ENCODE results near the gene ABLIM1. TPM values are rescaled to one million over a fixed set of nuclear protein-coding genes. Genes with fewer than 3 reads are reported as not detected.
A peak's percentile ranks its signal among the peaks of the same experiment; 100 is the strongest.

ABLIM1 gene
- total and polyA plus RNA-seq, 4 donors, result 72.1 to 103 (median 95.7) TPM

- H3K9me3 ChIP-seq (ENCODE audit: control insufficient read depth, insufficient read depth, low read length), result peaks cover 2% of the 10 kb centered on the region
- 80% methylated on average over 8 of the region's 9 CpGs for WGBS (ENCODE audit: insufficient coverage)
- H3K36me3 ChIP-seq (ENCODE audit: control insufficient read depth, insufficient read depth, low read length), result no peaks in the 10 kb centered on the region
- H3K27ac ChIP-seq (ENCODE audit: low read depth, low read length), result no peak overlapping the region
- H3K27me3 ChIP-seq (ENCODE audit: control insufficient read depth, insufficient read depth, low read length), result peaks cover 3% of the 10 kb centered on the region
- DNase-seq (ENCODE audit: low read depth in 4 of 6, low spot score in 6 of 6), result no peak
- H3K4me3 ChIP-seq (ENCODE audit: low read depth, low read length), result no peak overlapping the region
- H3K4me1 ChIP-seq (ENCODE audit: control insufficient read depth, insufficient read depth, low read length), result peaks cover 25% of the 10 kb centered on the region
These were observed 28.8 kb downstream of the ABLIM1 start for GRCh38 chr10:114629083-114629823.

- Histone ChIP-seq H3K27me3 (ENCODE audit: control insufficient read depth, insufficient read depth, low read length) (peaks cover 3% of the 10 kb centered on the region), H3K27ac (ENCODE audit: low read depth, low read length) (no peak overlapping the region), H3K4me1 (ENCODE audit: control insufficient read depth, insufficient read depth, low read length) (peaks cover 17% of the 10 kb centered on the region), H3K9me3 (ENCODE audit: control insufficient read depth, insufficient read depth, low read length) (peaks cover 5% of the 10 kb centered on the region), H3K4me3 (ENCODE audit: low read depth, low read length) (no peak overlapping the region), H3K36me3 (ENCODE audit: control insufficient read depth, insufficient read depth, low read length) (no peaks in the 10 kb centered on the region)
- DNase-seq (ENCODE audit: low read depth in 4 of 6, low spot score in 6 of 6), result no peak
- no CpG with 5 or more reads among the region's 3 CpGs for WGBS (ENCODE audit: insufficient coverage)
These were observed 30.0 kb downstream of the ABLIM1 start for GRCh38 chr10:114628106-114628505.

- H3K4me3 ChIP-seq (ENCODE audit: low read depth, low read length), result no peak overlapping the region
- no peak overlapping the region for H3K27ac ChIP-seq (ENCODE audit: low read depth, low read length)
- H3K36me3 ChIP-seq (ENCODE audit: control insufficient read depth, insufficient read depth, low read length), result no peaks in the 10 kb centered on the region
- DNase-seq (ENCODE audit: low read depth in 4 of 6, low spot score in 6 of 6), result no peak
- H3K9me3 ChIP-seq (ENCODE audit: control insufficient read depth, insufficient read depth, low read length), result peaks cover 5% of the 10 kb centered on the region
- peaks cover 11% of the 10 kb centered on the region for H3K4me1 ChIP-seq (ENCODE audit: control insufficient read depth, insufficient read depth, low read length)
- peaks cover 3% of the 10 kb centered on the region for H3K27me3 ChIP-seq (ENCODE audit: control insufficient read depth, insufficient read depth, low read length)
- 93% methylated on average over 1 of the region's 1 CpG for WGBS (ENCODE audit: insufficient coverage)
These were observed 31.2 kb downstream of the ABLIM1 start for GRCh38 chr10:114626841-114627240.

GRCh38 chr10:114624951-114625780 lies 32.9 kb downstream of the ABLIM1 start:
- no peak overlapping the region for H3K27ac ChIP-seq (ENCODE audit: low read depth, low read length)
- H3K4me3 ChIP-seq (ENCODE audit: low read depth, low read length), result no peak overlapping the region
- DNase-seq (ENCODE audit: low read depth in 4 of 6, low spot score in 6 of 6), result no peak
- peaks cover 4% of the 10 kb centered on the region for H3K4me1 ChIP-seq (ENCODE audit: control insufficient read depth, insufficient read depth, low read length)
- peaks cover 5% of the 10 kb centered on the region for H3K9me3 ChIP-seq (ENCODE audit: control insufficient read depth, insufficient read depth, low read length)
- 100% methylated on average over 2 of the region's 5 CpGs for WGBS (ENCODE audit: insufficient coverage)
- H3K36me3 ChIP-seq (ENCODE audit: control insufficient read depth, insufficient read depth, low read length), result no peaks in the 10 kb centered on the region
- H3K27me3 ChIP-seq (ENCODE audit: control insufficient read depth, insufficient read depth, low read length), result no peaks in the 10 kb centered on the region

GRCh38 chr10:114624422-114624821 lies 33.7 kb downstream of the ABLIM1 start:
- DNase-seq (ENCODE audit: low read depth in 4 of 6, low spot score in 6 of 6), result no peak
- Histone ChIP-seq H3K9me3 (ENCODE audit: control insufficient read depth, insufficient read depth, low read length) (peaks cover 5% of the 10 kb centered on the region), H3K27ac (ENCODE audit: low read depth, low read length) (no peak overlapping the region), H3K36me3 (ENCODE audit: control insufficient read depth, insufficient read depth, low read length) (no peaks in the 10 kb centered on the region), H3K4me3 (ENCODE audit: low read depth, low read length) (no peak overlapping the region), H3K27me3 (ENCODE audit: control insufficient read depth, insufficient read depth, low read length) (no peaks in the 10 kb centered on the region), H3K4me1 (ENCODE audit: control insufficient read depth, insufficient read depth, low read length) (peaks cover 4% of the 10 kb centered on the region)
- WGBS (ENCODE audit: insufficient coverage), result 100% methylated on average over 1 of the region's 2 CpGs

GRCh38 chr10:114623661-114624294 lies 34.3 kb downstream of the ABLIM1 start:
- 57% methylated on average over 2 of the region's 2 CpGs for WGBS (ENCODE audit: insufficient coverage)
- H3K4me1 ChIP-seq (ENCODE audit: control insufficient read depth, insufficient read depth, low read length), result no peaks in the 10 kb centered on the region
- peak in 1 of 6 donors; percentile 27 for DNase-seq (ENCODE audit: low read depth in 4 of 6, low spot score in 6 of 6)
- no peak overlapping the region for H3K4me3 ChIP-seq (ENCODE audit: low read depth, low read length)
- H3K27me3 ChIP-seq (ENCODE audit: control insufficient read depth, insufficient read depth, low read length), result no peaks in the 10 kb centered on the region
- no peak overlapping the region for H3K27ac ChIP-seq (ENCODE audit: low read depth, low read length)
- no peaks in the 10 kb centered on the region for H3K36me3 ChIP-seq (ENCODE audit: control insufficient read depth, insufficient read depth, low read length)
- H3K9me3 ChIP-seq (ENCODE audit: control insufficient read depth, insufficient read depth, low read length), result peaks cover 5% of the 10 kb centered on the region

GRCh38 chr10:114623155-114623554 lies 34.9 kb downstream of the ABLIM1 start:
- Histone ChIP-seq H3K27me3 (ENCODE audit: control insufficient read depth, insufficient read depth, low read length) (no peaks in the 10 kb centered on the region), H3K27ac (ENCODE audit: low read depth, low read length) (no peak overlapping the region), H3K4me3 (ENCODE audit: low read depth, low read length) (no peak overlapping the region), H3K9me3 (ENCODE audit: control insufficient read depth, insufficient read depth, low read length) (peaks cover 5% of the 10 kb centered on the region), H3K4me1 (ENCODE audit: control insufficient read depth, insufficient read depth, low read length) (no peaks in the 10 kb centered on the region), H3K36me3 (ENCODE audit: control insufficient read depth, insufficient read depth, low read length) (no peaks in the 10 kb centered on the region)
- 92% methylated on average over 2 of the region's 2 CpGs for WGBS (ENCODE audit: insufficient coverage)
- no peak for DNase-seq (ENCODE audit: low read depth in 4 of 6, low spot score in 6 of 6)

- 100% methylated on average over 1 of the region's 3 CpGs for WGBS (ENCODE audit: insufficient coverage)
These were observed 39.4 kb downstream of the ABLIM1 start for GRCh38 chr10:114618722-114619121.

GRCh38 chr10:114616516-114616915 lies 41.6 kb downstream of the ABLIM1 start:
- Histone ChIP-seq H3K9me3 (ENCODE audit: control insufficient read depth, insufficient read depth, low read length) (no peaks in the 10 kb centered on the region), H3K4me3 (ENCODE audit: low read depth, low read length) (no peak overlapping the region), H3K4me1 (ENCODE audit: control insufficient read depth, insufficient read depth, low read length) (peaks cover 3% of the 10 kb centered on the region), H3K36me3 (ENCODE audit: control insufficient read depth, insufficient read depth, low read length) (no peaks in the 10 kb centered on the region), H3K27ac (ENCODE audit: low read depth, low read length) (no peak overlapping the region), H3K27me3 (ENCODE audit: control insufficient read depth, insufficient read depth, low read length) (no peaks in the 10 kb centered on the region)
- 100% methylated on average over 1 of the region's 4 CpGs for WGBS (ENCODE audit: insufficient coverage)
- no peak for DNase-seq (ENCODE audit: low read depth in 4 of 6, low spot score in 6 of 6)

More at GRCh38 chr10:114618722-114619121, 39.4 kb downstream of the ABLIM1 start:
- H3K4me1 ChIP-seq (ENCODE audit: control insufficient read depth, insufficient read depth, low read length), result no peaks in the 10 kb centered on the region
- no peaks in the 10 kb centered on the region for H3K9me3 ChIP-seq (ENCODE audit: control insufficient read depth, insufficient read depth, low read length)
- no peaks in the 10 kb centered on the region for H3K36me3 ChIP-seq (ENCODE audit: control insufficient read depth, insufficient read depth, low read length)
- no peak overlapping the region for H3K27ac ChIP-seq (ENCODE audit: low read depth, low read length)
- no peak for DNase-seq (ENCODE audit: low read depth in 4 of 6, low spot score in 6 of 6)
- H3K27me3 ChIP-seq (ENCODE audit: control insufficient read depth, insufficient read depth, low read length), result no peaks in the 10 kb centered on the region
- H3K4me3 ChIP-seq (ENCODE audit: low read depth, low read length), result no peak overlapping the region

All from spinal cord (tissue), 10 donors.